ENCODE measurements around the gene ETAA1. TPM values are rescaled to one million over a fixed set of nuclear protein-coding genes. Genes with fewer than 3 reads are reported as not detected.
A peak's percentile ranks its signal among the peaks of the same experiment; 100 is the strongest.

ETAA1 gene
- total RNA-seq, 1 donor from 2014 or later: 13.6 TPM

DNA sequence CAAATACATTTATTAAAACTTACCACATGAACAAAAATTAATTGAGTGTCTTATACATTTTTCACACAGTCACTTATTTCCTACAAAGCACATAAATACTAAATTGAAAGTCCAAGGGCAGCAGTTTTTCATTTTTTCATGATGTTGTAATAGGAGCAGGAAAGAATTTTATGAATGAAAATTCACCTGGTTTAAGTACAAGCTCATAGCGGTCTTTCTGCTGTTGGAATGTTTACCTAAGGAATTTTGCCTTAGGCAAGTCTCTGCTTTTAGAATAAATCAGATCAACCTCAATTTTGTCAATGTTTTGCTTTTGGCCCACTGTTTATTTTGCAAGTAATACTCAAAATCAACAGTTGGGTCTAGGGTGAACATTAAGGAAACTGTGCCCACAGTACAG lies 40.0 kb downstream of the ETAA1 start:
- no peaks in the 10 kb centered on the region for H3K27me3 ChIP-seq (ENCODE audit: low read depth)
- no peak overlapping the region for H3K27ac ChIP-seq
- H3K4me1 ChIP-seq: no peaks in the 10 kb centered on the region
- ATAC-seq: no peak
- DNase-seq: no peak
- intact Hi-C loops (cut with DNase I): no loop called here
- TF ChIP-seq, protein P1, sequence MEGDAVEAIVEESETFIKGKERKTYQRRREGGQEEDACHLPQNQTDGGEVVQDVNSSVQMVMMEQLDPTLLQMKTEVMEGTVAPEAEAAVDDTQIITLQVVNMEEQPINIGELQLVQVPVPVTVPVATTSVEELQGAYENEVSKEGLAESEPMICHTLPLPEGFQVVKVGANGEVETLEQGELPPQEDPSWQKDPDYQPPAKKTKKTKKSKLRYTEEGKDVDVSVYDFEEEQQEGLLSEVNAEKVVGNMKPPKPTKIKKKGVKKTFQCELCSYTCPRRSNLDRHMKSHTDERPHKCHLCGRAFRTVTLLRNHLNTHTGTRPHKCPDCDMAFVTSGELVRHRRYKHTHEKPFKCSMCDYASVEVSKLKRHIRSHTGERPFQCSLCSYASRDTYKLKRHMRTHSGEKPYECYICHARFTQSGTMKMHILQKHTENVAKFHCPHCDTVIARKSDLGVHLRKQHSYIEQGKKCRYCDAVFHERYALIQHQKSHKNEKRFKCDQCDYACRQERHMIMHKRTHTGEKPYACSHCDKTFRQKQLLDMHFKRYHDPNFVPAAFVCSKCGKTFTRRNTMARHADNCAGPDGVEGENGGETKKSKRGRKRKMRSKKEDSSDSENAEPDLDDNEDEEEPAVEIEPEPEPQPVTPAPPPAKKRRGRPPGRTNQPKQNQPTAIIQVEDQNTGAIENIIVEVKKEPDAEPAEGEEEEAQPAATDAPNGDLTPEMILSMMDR (IDR thresholded peaks at IDR 0.05): no peak
- H3K36me3 ChIP-seq: no peaks in the 10 kb centered on the region
- H3K4me3 ChIP-seq: no peak overlapping the region
- H3K9me3 ChIP-seq: no peaks in the 10 kb centered on the region

DNA sequence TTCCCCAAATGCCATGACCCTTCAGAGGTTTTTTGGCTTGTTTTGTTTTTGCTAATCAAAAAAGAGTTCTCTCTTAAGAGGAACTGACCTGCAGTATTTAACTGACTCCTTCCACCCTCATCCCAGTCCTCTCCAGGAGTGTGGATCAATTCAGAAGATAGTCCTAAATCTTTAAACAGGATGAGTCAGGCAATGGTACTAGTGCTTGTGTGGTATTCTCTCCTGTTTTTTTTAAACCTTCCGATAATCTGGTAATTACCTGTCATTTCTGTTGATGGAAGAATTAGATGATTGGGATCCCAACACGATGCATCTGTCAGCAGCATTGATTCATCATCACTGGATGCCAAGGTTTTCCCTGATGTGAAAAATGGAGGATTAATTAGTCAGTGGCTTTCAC lies 41.2 kb downstream of the ETAA1 start:
- Histone ChIP-seq H3K36me3 (no peaks in the 10 kb centered on the region), H3K4me1 (no peaks in the 10 kb centered on the region), H3K27me3 (ENCODE audit: low read depth) (no peaks in the 10 kb centered on the region), H3K9me3 (no peaks in the 10 kb centered on the region), H3K4me3 (no peak overlapping the region), H3K27ac (no peak overlapping the region)
- intact Hi-C loops (cut with DNase I): no loop called here
- ATAC-seq (no peak), DNase-seq (no peak)
- TF ChIP-seq, protein P1 (IDR thresholded peaks at IDR 0.05): no peak

DNA sequence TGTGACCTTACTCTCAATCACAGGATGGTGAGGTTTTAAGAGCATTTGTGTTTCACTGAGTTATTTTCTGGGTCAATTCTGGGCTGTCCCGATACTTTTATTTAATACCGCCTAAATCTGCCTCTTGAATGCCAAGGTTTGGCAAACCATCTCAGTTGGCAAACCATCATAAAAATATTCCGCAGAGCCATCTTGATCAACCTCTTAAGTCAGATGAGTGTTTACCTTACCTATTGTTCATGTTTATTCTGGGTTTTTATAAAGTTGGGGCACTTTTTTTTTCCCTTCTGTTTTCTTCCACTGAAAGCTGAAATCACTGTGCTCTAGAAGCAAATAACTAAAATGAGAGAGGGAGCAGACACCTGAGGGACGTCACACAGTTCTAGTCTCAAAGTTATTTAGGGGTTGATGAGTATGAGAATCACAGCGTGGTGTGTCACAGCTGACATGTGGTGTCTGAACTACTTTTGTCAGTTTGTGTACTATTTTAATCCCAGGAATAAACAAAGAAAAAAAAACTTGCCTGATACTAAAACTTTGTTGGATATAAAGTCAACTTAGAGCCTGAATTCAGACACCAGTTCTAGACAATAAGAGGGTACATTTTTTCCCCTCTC lies 48.6 kb downstream of the ETAA1 start:
- Histone ChIP-seq H3K27me3 (ENCODE audit: low read depth) (no peaks in the 10 kb centered on the region), H3K9me3 (no peaks in the 10 kb centered on the region), H3K27ac (no peak overlapping the region), H3K4me3 (no peak overlapping the region), H3K4me1 (no peaks in the 10 kb centered on the region), H3K36me3 (no peaks in the 10 kb centered on the region)
- ATAC-seq (peak; percentile 51 to 81), DNase-seq (no peak)
- TF ChIP-seq, protein P1 (IDR thresholded peaks at IDR 0.05): no peak
- intact Hi-C loops (cut with DNase I): no loop called here

DNA sequence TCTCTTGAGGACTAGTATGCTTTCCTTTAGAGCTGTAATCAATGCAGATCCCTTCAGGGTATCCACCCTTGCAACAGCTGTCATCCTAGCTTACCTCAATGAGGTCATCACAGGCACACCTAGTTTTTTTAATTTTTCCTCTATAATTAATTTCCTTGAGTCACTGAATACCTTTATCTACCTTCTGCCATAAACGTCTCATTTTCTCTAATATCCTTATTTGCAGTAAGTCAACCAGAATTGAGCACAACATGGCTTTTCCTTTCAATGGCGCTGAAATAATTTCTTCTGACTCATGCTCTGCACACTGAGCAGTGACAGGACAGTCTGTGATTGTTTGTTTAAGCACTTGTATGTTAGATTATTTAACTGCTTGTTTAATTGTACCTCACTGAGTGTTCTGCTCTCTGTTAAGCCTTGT lies 49.4 kb downstream of the ETAA1 start:
- Histone ChIP-seq H3K27ac (no peak overlapping the region), H3K4me3 (no peak overlapping the region), H3K4me1 (no peaks in the 10 kb centered on the region), H3K27me3 (ENCODE audit: low read depth) (no peaks in the 10 kb centered on the region), H3K9me3 (no peaks in the 10 kb centered on the region), H3K36me3 (no peaks in the 10 kb centered on the region)
- intact Hi-C loops (cut with DNase I): no loop called here
- no peak for DNase-seq
- TF ChIP-seq, protein P1 (IDR thresholded peaks at IDR 0.05): no peak
- peak; percentile 76 to 92 for ATAC-seq

DNA sequence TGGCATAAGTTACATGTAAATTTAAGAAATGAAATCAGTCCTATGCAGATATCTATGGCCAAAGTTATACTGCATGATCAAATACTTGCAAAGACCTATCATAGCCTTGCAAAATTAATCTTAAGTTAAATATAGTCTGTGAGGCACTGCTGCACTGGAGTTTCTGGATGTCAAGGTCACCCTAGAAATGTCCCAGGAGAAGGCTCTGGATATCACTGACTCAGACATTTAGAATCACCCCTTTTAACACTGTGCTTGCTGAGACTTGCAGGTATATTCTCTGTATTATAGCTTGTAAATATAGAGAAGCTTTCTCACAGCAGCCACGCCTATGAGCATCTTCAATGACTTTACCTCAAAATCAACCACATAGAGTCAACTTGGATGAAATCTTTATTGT lies 51.5 kb downstream of the ETAA1 start:
- Histone ChIP-seq H3K27me3 (ENCODE audit: low read depth) (no peaks in the 10 kb centered on the region), H3K4me3 (no peak overlapping the region), H3K4me1 (no peaks in the 10 kb centered on the region), H3K27ac (no peak overlapping the region), H3K9me3 (no peaks in the 10 kb centered on the region), H3K36me3 (no peaks in the 10 kb centered on the region)
- intact Hi-C loops (cut with DNase I): no loop called here
- TF ChIP-seq, protein P1 (IDR thresholded peaks at IDR 0.05): no peak
- DNase-seq (no peak), ATAC-seq (no peak)
